GM23338 (cell line): ENCODE measurements around the gene VASN. TPM values are rescaled to one million over a fixed set of nuclear protein-coding genes. Genes with fewer than 3 reads are reported as not detected.

Experiments
- ATAC-seq: fragments of 200-7000 bp; cut with Tn5 transposase; 3 replicates; pipeline ENCODE4 v1.9.1; 2020
- DNase-seq: peaks from one replicate; pipeline ENCODE4 v3.0.0-alpha.2; 2015; ENCODE audit warnings: low spot score
- H2AFZ ChIP-seq: fragments of 200-600 bp; sonication (generic); 2 replicates; pipeline ENCODE4 v1.8.0; 2016; ENCODE audit warnings: antibody characterized with exemption, mild to moderate bottlenecking, moderate library complexity
- H3F3A ChIP-seq: fragments of 200-600 bp; sonication (generic); replicated peaks from 2 replicates; pipeline ENCODE4 v1.8.0; 2017; ENCODE audit warnings: antibody characterized with exemption, mixed run types, low read depth
- H3K27ac ChIP-seq: fragments of 200-600 bp; sonication (generic); 2 replicates; pipeline ENCODE4 v1.6.1; 2016; ENCODE audit warnings: low read depth
- H3K27me3 ChIP-seq: fragments of 200-600 bp; sonication (generic); 2 replicates; pipeline ENCODE4 v1.8.0; 2016; ENCODE audit warnings: mild to moderate bottlenecking, mixed run types, moderate library complexity; ENCODE audit not compliant: insufficient read depth
- H3K36me3 ChIP-seq: fragments of 200-600 bp; sonication (generic); 2 replicates; pipeline ENCODE4 v1.8.0; 2016; ENCODE audit warnings: mild to moderate bottlenecking; ENCODE audit not compliant: insufficient read depth
- H3K4me1 ChIP-seq: fragments of 200-600 bp; sonication (generic); 2 replicates; pipeline ENCODE4 v1.8.0; 2016; ENCODE audit warnings: mild to moderate bottlenecking, moderate library complexity; ENCODE audit not compliant: insufficient read depth
- H3K4me2 ChIP-seq: fragments of 200-600 bp; sonication (generic); 2 replicates; pipeline ENCODE4 v1.7.1; 2017; ENCODE audit warnings: mixed run types
- H3K4me3 ChIP-seq: fragments of 200-600 bp; sonication (generic); 2 replicates; pipeline ENCODE4 v1.6.1; 2016; ENCODE audit warnings: mixed run types
- H3K79me2 ChIP-seq: fragments of 200-600 bp; sonication (generic); replicated peaks from 2 replicates; pipeline ENCODE4 v1.8.0; 2017; ENCODE audit warnings: mild to moderate bottlenecking; ENCODE audit not compliant: insufficient read depth
- H3K9me2 ChIP-seq: fragments of 200-600 bp; sonication (generic); 2 replicates; pipeline ENCODE4 v1.8.0; 2017; ENCODE audit not compliant: insufficient read depth
- H4K20me1 ChIP-seq: fragments of 200-600 bp; sonication (generic); replicated peaks from 2 replicates; pipeline ENCODE4 v1.8.0; 2017; ENCODE audit warnings: mild to moderate bottlenecking; ENCODE audit not compliant: insufficient read depth
- H3K27ac Mint-ChIP-seq: 2 replicates; pipeline ENCODE4 v1.8.0; 2020; ENCODE audit warnings: inconsistent platforms, mild to moderate bottlenecking, moderate library complexity, mixed read lengths
- H3K27me3 Mint-ChIP-seq: 3 replicates; pipeline ENCODE4 v1.8.0; 2022; ENCODE audit warnings: low read depth, mild to moderate bottlenecking, moderate library complexity, mixed read lengths, inconsistent platforms; ENCODE audit not compliant: insufficient read depth, poor library complexity
- H3K36me3 Mint-ChIP-seq: 3 replicates; pipeline ENCODE4 v1.8.0; 2021; ENCODE audit warnings: low read depth, mild to moderate bottlenecking, inconsistent platforms, moderate library complexity, mixed read lengths
- H3K4me1 Mint-ChIP-seq: 3 replicates; pipeline ENCODE4 v1.8.0; 2020; ENCODE audit warnings: mild to moderate bottlenecking, inconsistent platforms, mixed read lengths
- H3K4me3 Mint-ChIP-seq: 3 replicates; pipeline ENCODE4 v1.8.0; 2021; ENCODE audit warnings: moderate library complexity, mild to moderate bottlenecking, inconsistent platforms, mixed read lengths
- H3K9me3 Mint-ChIP-seq: 3 replicates; pipeline ENCODE4 v1.8.0; 2020; ENCODE audit warnings: moderate library complexity, mild to moderate bottlenecking, inconsistent platforms, mixed read lengths
- CREB1 ChIP-seq: fragments of 250-450 bp; sonication (Bioruptor Pico); IDR thresholded peaks from 2 replicates; pipeline ENCODE4 v1.5.0; 2020; ENCODE audit warnings: low read depth, mild to moderate bottlenecking, moderate library complexity
- CTCF ChIP-seq, 2 experiments: fragments of 200-600 bp in 1 of 2; sonication (generic) in 1 of 2; conservative IDR thresholded peaks; 2 replicates each; pipeline versions ENCODE4 v1.5.1 to v1.6.1; 2016 to 2017; ENCODE audit warnings: antibody characterized with exemption in 2 of 2, low read depth in 2 of 2, mild to moderate bottlenecking in 2 of 2, moderate library complexity in 1 of 2
- ETS1 ChIP-seq: IDR thresholded peaks from 2 replicates; pipeline ENCODE4 v1.6.1; 2016; ENCODE audit warnings: antibody characterized with exemption
- EZH2 ChIP-seq: fragments of 200-600 bp; sonication (generic); IDR thresholded peaks from one replicate; pipeline ENCODE4 v1.8.0; 2017; ENCODE audit warnings: antibody characterized with exemption, mild to moderate bottlenecking, low read depth; ENCODE audit not compliant: unreplicated experiment
- EZH2phosphoT487 ChIP-seq: fragments of 200-600 bp; sonication (generic); IDR thresholded peaks from one replicate; pipeline ENCODE4 v1.8.1; 2018; ENCODE audit warnings: antibody characterized with exemption; ENCODE audit not compliant: unreplicated experiment
- JUNB ChIP-seq: IDR thresholded peaks from one replicate; pipeline ENCODE4 v1.6.1; 2016; ENCODE audit warnings: antibody characterized with exemption; ENCODE audit not compliant: unreplicated experiment
- NANOG ChIP-seq: IDR thresholded peaks from 2 replicates; pipeline ENCODE4 v1.6.1; 2016; ENCODE audit warnings: antibody characterized with exemption, borderline replicate concordance
- POLR2AphosphoS5 ChIP-seq: IDR thresholded peaks from 2 replicates; pipeline ENCODE4 v1.6.1; 2016; ENCODE audit warnings: antibody characterized with exemption, low read depth
- REST ChIP-seq: IDR thresholded peaks from one replicate; pipeline ENCODE4 v1.6.1; 2018; ENCODE audit warnings: antibody characterized with exemption; ENCODE audit not compliant: unreplicated experiment
- STAT1 ChIP-seq: IDR thresholded peaks from one replicate; pipeline ENCODE4 v1.6.1; 2016; ENCODE audit warnings: antibody characterized with exemption; ENCODE audit not compliant: unreplicated experiment
- ZNF114 ChIP-seq: fragments of 250-450 bp; sonication (Bioruptor Pico); IDR thresholded peaks from 2 replicates; pipeline ENCODE4 v1.5.0; 2020; ENCODE audit warnings: mild to moderate bottlenecking, moderate library complexity
- ZNF331 ChIP-seq: fragments of 250-450 bp; sonication (Bioruptor Pico); IDR thresholded peaks from 2 replicates; pipeline ENCODE4 v1.5.0; 2020; ENCODE audit warnings: low read depth, mild to moderate bottlenecking, moderate library complexity
- polyA plus RNA-seq: library from polyadenylated mRNA; unstranded; fragments of >200 nt; fragmentation: Nextera tagmentation; extraction: Ambion mirVana; gene quantifications from 2 replicates; pipeline ENCODE4 v1.2.1, GENCODE V29; 2016
- total RNA-seq: library from RNA; depleted of rRNA; stranded (reverse); fragments of >200 nt; shearing (Covaris generic); gene quantifications from 2 replicates; pipeline ENCODE4 v1.2.3, GENCODE V29; 2014

The VASN gene
- total and polyA plus RNA-seq, 2 experiments from 2014 or later, result 8.0 to 15.5 TPM

GRCh38 chr16:4411684-4412083, 40.0 kb downstream of the VASN start:
- Mint-ChIP-seq H3K4me1 (peaks cover 7% of the 10 kb centered on the region), H3K36me3 (no peaks in the 10 kb centered on the region; the same call in 2 of the 3 replicates), H3K9me3 (no peaks in the 10 kb centered on the region), H3K27ac (no peak overlapping the region), H3K27me3 (peaks cover 10% of the 10 kb centered on the region), H3K4me3 (no peak overlapping the region)
- DNase-seq, result no peak
- Histone ChIP-seq H3F3A (peaks cover 4% of the 10 kb centered on the region; the same call in 1 of the 2 replicates), H4K20me1 (peaks cover 6% of the 10 kb centered on the region), H3K27me3 (no peaks in the 10 kb centered on the region), H2AFZ (no peak overlapping the region), H3K4me2 (no peak overlapping the region), H3K27ac (no peak overlapping the region), H3K9me2 (no peaks in the 10 kb centered on the region), H3K4me1 (peaks cover 5% of the 10 kb centered on the region; the same call in 1 of the 2 replicates), H3K36me3 (no peaks in the 10 kb centered on the region; the same call in 1 of the 2 replicates), H3K79me2 (peaks cover 10% of the 10 kb centered on the region), H3K4me3 (no peak overlapping the region)
- TF ChIP-seq ZNF331 (CRISPR knock-in tag) (no peak), STAT1 (no peak)
- ATAC-seq, result no peak

GRCh38 chr16:4412159-4412558, 40.5 kb downstream of the VASN start:
- DNase-seq (no peak), ATAC-seq (no peak)
- peaks cover 8% of the 10 kb centered on the region for H3K4me1 Mint-ChIP-seq
- H3K27ac ChIP-seq, result no peak overlapping the region
- H3K36me3 Mint-ChIP-seq, result no peaks in the 10 kb centered on the region; the same call in 2 of the 3 replicates
- no peaks in the 10 kb centered on the region; the same call in 1 of the 2 replicates for H3K36me3 ChIP-seq
- peaks cover 4% of the 10 kb centered on the region; the same call in 1 of the 2 replicates for H3F3A ChIP-seq
- H4K20me1 ChIP-seq, result peaks cover 6% of the 10 kb centered on the region
- H3K27me3 Mint-ChIP-seq, result peaks cover 12% of the 10 kb centered on the region
- peaks cover 5% of the 10 kb centered on the region; the same call in 1 of the 2 replicates for H3K4me1 ChIP-seq
- no peak overlapping the region for H3K4me3 Mint-ChIP-seq
- no peaks in the 10 kb centered on the region for H3K9me2 ChIP-seq
- no peak overlapping the region for H2AFZ ChIP-seq
- H3K4me3 ChIP-seq, result no peak overlapping the region
- peaks cover 10% of the 10 kb centered on the region for H3K79me2 ChIP-seq
- H3K27me3 ChIP-seq, result no peaks in the 10 kb centered on the region
- no peaks in the 10 kb centered on the region for H3K9me3 Mint-ChIP-seq
- no peak overlapping the region for H3K27ac Mint-ChIP-seq
- no peak overlapping the region for H3K4me2 ChIP-seq
- TF ChIP-seq REST (no peak), EZH2phosphoT487 (no peak), JUNB (no peak), STAT1 (no peak), POLR2AphosphoS5 (no peak), NANOG (no peak), EZH2 (no peak), ETS1 (no peak), CTCF (conservative IDR thresholded peaks at IDR 0.05; ENCODE audit: low read depth in 2 of 2) (no peak), CREB1 (CRISPR knock-in tag) (no peak), ZNF114 (no peak)
